ENCODE measurements around the gene THSD4. TPM values are rescaled to one million over a fixed set of nuclear protein-coding genes. Genes with fewer than 3 reads are reported as not detected.

THSD4 gene
- total RNA-seq, 4 donors from 2014 or later: 23.0 to 68.5 (median 48.6) TPM

DNA sequence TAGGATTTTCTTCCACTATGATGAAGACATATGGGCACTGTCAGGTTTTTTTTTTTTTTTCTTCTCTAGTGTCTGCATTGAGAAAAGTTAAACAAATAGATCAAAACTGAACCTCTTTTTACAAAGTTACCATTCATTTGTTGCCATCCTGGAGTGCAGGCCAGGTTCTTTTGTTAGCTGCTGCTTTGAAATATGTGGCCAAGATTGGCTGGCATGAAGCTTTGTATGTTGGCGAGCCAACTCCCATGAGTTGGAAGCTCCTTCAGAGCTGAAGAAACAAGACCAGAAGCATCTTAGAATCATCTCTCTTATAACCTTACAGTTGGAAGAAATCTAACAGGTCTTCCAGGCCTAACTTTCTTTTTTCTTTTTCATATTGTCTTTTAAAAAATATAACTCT, 346.5 kb downstream of the THSD4 start:
- Histone ChIP-seq H3K4me1 (no peaks in the 10 kb centered on the region), H3K36me3 (no peaks in the 10 kb centered on the region), H3K4me3 (replicated peaks in 1 of 3) (no peak overlapping the region), H3K27me3 (no peaks in the 10 kb centered on the region), H3K27ac (no peak overlapping the region), H3K9me3 (no peaks in the 10 kb centered on the region)
- TF ChIP-seq, protein P1, sequence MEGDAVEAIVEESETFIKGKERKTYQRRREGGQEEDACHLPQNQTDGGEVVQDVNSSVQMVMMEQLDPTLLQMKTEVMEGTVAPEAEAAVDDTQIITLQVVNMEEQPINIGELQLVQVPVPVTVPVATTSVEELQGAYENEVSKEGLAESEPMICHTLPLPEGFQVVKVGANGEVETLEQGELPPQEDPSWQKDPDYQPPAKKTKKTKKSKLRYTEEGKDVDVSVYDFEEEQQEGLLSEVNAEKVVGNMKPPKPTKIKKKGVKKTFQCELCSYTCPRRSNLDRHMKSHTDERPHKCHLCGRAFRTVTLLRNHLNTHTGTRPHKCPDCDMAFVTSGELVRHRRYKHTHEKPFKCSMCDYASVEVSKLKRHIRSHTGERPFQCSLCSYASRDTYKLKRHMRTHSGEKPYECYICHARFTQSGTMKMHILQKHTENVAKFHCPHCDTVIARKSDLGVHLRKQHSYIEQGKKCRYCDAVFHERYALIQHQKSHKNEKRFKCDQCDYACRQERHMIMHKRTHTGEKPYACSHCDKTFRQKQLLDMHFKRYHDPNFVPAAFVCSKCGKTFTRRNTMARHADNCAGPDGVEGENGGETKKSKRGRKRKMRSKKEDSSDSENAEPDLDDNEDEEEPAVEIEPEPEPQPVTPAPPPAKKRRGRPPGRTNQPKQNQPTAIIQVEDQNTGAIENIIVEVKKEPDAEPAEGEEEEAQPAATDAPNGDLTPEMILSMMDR (IDR thresholded peaks at IDR 0.05): no peak
- TF ChIP-seq POLR2A (IDR thresholded peaks at IDR 0.05): no peak
- WGBS, 2 donors: 97 to 100% methylated on average over 1 of the region's 1 CpG
- intact Hi-C loops (cut with DNase I): no loop called here
- DNase-seq: no peak

DNA sequence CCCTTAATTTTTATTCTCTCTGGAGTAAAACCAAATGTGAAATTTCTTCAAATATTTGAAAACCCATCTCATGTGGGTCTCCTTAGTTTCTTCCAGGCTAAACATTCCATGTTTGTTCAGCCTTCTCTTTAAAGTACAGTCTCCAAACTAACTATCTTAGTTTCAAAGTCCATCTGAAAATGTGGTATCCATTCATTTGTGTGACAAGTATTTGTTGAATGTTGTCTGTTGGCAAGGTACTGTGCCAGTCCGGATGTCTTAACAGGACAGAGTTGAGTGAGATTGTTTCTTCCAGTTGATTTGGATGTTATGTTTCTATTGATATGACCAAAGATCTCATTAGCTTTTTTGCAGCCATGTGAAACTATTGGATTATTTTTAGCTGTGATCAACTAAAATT, 347.4 kb downstream of the THSD4 start:
- Histone ChIP-seq H3K4me1 (no peaks in the 10 kb centered on the region), H3K36me3 (no peaks in the 10 kb centered on the region), H3K9me3 (no peaks in the 10 kb centered on the region), H3K27me3 (no peaks in the 10 kb centered on the region), H3K27ac (no peak overlapping the region), H3K4me3 (replicated peaks in 1 of 3) (no peak overlapping the region)
- DNase-seq: no peak
- TF ChIP-seq, protein P1 (IDR thresholded peaks at IDR 0.05): no peak
- no peak for TF ChIP-seq POLR2A (IDR thresholded peaks at IDR 0.05)
- intact Hi-C loops (cut with DNase I): no loop called here
- WGBS, 2 donors: 92 to 97% methylated on average over 1 of the region's 1 CpG

DNA sequence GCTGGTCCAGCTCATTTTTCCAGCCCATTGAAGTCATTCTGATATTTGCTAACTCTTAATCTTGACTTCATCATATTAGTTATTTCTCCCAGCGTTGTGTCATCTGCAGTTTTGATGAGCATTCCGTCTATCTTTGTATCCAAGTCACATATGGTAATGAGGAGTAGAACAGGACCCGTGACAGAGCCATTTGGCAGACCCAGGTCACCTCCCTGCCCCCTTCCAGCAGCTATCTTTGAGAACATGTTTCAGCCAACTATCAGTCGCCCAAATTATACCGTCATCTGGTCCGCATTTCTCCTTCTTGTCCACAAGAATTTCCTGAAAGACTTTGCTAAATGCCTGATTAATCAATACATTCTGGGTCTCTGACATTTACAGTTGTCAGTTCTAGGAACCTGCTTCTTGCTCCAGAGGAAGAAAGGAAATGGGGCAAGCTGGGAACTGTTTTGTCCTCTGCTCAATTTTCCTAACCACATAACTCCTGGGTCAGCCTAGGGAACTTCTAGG, 347.9 kb downstream of the THSD4 start:
- no peaks in the 10 kb centered on the region for H3K27me3 ChIP-seq
- no peaks in the 10 kb centered on the region for H3K4me1 ChIP-seq
- WGBS, 2 donors: 91 to 92% methylated on average over 6 of the region's 6 CpGs
- no peaks in the 10 kb centered on the region for H3K36me3 ChIP-seq
- intact Hi-C loops (cut with DNase I): no loop called here
- DNase-seq: no peak
- H3K4me3 ChIP-seq (replicated peaks in 1 of 3): no peak overlapping the region
- TF ChIP-seq, protein P1 (IDR thresholded peaks at IDR 0.05): no peak
- no peak for TF ChIP-seq POLR2A (IDR thresholded peaks at IDR 0.05)
- no peak overlapping the region for H3K27ac ChIP-seq
- no peaks in the 10 kb centered on the region for H3K9me3 ChIP-seq

DNA sequence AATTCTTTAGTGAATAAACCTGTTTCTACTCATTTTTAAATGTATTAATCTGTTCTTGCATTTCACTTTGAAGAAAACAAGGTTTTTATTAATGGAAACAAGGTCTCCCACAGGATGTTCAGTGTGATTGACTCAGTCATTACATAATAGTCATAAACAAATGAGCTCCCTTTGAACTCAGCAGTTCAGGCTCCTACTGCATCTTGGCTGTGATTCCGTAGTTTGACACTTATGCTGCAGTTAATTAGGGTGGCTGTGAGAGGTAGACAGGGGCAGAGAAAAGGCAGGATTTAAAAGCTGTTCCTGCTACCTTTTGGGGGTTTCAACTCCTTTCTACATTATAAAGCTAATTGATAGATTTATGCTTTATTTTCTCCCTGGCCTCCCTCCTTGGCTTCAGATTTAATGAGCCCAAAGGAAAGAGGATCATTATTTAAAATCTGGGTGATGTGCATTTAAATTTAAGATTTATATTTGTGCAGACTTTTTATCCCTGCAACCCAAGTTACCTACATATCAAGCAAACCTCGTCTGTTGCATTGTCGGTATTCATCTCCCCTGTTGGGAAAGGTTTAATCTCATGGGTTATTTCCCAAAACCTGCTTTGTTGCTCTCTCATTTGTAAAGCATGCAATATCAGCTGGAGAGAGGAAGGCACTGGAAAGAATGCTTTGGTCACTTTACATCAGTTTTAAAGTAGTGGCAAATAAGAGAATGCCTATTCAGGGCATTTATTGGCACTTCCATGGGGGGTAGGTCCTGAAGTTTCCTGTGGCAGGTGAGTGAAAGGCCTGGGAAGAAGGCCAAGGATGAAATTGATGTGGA, 350.1 kb downstream of the THSD4 start:
- 83 to 87% methylated on average over 3 of the region's 3 CpGs for WGBS, 2 donors
- H3K9me3 ChIP-seq: no peaks in the 10 kb centered on the region
- no peak overlapping the region for H3K27ac ChIP-seq
- no peaks in the 10 kb centered on the region for H3K4me1 ChIP-seq
- H3K4me3 ChIP-seq (replicated peaks in 1 of 3): no peak overlapping the region
- TF ChIP-seq, protein P1 (IDR thresholded peaks at IDR 0.05): no peak
- no peak for TF ChIP-seq POLR2A (IDR thresholded peaks at IDR 0.05)
- intact Hi-C loops (cut with DNase I): no loop called here
- DNase-seq: no peak
- H3K27me3 ChIP-seq: no peaks in the 10 kb centered on the region
- no peaks in the 10 kb centered on the region for H3K36me3 ChIP-seq

DNA sequence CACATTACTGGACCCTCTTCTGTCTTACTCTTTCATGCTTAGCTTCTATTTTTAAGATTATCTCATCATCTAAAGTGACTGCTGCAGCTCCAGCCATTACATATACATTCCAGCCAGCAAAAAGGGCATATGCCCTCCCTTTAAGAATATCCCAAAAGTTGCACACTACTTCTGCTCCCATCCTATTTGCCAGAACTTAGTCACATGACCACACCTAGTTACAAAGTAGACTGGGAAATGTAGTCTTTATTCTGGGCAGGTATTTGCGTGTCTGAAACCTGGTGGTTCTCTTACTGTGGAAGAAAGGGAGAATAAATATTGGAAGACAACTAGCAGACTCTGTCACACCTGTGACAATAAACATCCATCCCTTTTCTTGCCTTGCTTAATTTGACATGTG, 353.4 kb downstream of the THSD4 start:
- TF ChIP-seq POLR2A (IDR thresholded peaks at IDR 0.05): no peak
- TF ChIP-seq, protein P1 (IDR thresholded peaks at IDR 0.05): no peak
- Histone ChIP-seq H3K9me3 (no peaks in the 10 kb centered on the region), H3K36me3 (no peaks in the 10 kb centered on the region), H3K4me1 (no peaks in the 10 kb centered on the region), H3K27me3 (no peaks in the 10 kb centered on the region), H3K4me3 (replicated peaks in 1 of 3) (no peak overlapping the region), H3K27ac (no peak overlapping the region)
- no peak for DNase-seq
- intact Hi-C loops (cut with DNase I): no loop called here
- WGBS, 2 donors: 100% methylated on average over 1 of the region's 1 CpG

Measured in thyroid gland (tissue), 4 donors.